ENCODE data around the gene TDRD10.

TDRD10 gene

GRCh38 chr1:154553056-154554030, 51.3 kb downstream of the TDRD10 start:
- peak; percentile 77 for DNase-seq (ENCODE audit: low spot score)

- peak; percentile 33 for DNase-seq (ENCODE audit: low spot score)
These were observed 54.4 kb downstream of the TDRD10 start for GRCh38 chr1:154556422-154556821.

DNA sequence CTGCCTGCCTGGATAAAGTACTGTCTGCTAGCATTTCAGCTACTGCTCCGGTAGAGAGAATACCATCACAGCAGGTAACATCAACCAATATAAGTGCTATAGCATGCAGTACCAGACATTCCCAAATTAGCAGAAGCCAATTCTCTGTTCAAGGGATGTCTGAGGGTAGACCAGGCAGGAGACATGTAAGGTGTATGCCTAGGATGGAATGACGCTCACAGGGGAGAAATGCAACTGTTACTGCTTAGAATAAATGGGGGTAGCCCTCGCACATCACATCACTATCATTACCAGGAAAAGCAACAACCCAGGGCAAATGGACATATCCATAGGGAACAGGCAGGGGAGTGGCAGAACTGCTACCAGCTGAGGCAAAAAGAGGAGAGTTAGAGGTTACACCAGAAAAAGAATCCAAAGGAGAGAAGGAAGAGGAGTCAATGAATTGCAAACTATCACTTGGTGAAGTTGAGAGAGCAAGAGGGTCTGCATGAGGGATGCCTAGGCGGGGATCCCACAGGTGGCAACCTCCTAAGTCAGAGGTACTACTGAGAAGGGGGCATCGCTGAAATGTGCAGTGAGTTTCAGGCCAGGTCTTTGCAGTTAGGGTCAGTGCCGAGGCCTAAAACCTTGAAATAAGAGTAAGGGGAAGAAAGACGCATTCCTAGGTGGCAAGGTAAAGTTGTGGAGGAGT, 55.4 kb downstream of the TDRD10 start:
- no peak for DNase-seq (ENCODE audit: low spot score)

DNA sequence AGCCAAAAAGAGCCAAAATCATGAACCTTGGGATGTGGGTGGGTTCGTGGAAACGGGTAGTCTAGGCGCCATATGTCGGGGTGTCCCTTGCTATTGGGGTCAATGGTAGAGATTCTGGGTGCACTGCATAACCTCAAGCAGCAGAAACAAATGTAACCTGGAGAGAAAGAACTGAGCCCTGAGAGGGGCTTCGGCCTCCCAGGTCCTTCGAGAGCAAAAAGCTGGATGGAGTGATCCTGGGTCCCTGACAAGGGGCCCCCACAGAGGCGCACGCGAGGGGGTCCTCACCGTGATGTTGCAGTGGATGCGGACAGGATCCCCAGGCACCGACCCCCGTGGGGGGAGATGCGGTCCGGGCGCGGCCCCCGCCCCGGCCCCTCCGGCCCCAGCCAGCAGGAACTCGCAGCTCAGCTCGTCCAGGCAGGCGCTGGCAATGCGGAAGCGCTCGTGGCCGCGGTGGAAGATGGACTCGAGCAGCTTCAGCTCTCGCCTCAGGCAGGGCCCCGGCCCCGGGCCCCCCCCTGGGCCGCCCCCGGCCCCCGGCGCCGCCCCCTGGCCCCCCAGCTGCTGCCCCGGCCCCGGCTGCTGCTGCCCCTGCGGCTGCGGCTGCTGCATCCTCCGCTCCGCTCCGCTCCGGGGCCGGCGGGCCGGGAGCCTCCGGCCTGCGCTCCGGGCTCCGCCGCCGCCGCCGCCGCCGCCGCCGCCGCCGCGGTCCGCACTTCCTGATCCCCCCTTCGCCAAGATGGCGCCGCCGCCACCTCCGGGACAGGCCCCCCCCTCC, 56.1 kb downstream of the TDRD10 start, which contains the start of gene UBE2Q1:
TSS of gene UBE2Q1 (minus strand) at position 724 of the 781 bp plus-strand sequence. CDS start at position 615, 109 bp downstream.
- peak; percentile 39 for DNase-seq (ENCODE audit: low spot score)

DNA sequence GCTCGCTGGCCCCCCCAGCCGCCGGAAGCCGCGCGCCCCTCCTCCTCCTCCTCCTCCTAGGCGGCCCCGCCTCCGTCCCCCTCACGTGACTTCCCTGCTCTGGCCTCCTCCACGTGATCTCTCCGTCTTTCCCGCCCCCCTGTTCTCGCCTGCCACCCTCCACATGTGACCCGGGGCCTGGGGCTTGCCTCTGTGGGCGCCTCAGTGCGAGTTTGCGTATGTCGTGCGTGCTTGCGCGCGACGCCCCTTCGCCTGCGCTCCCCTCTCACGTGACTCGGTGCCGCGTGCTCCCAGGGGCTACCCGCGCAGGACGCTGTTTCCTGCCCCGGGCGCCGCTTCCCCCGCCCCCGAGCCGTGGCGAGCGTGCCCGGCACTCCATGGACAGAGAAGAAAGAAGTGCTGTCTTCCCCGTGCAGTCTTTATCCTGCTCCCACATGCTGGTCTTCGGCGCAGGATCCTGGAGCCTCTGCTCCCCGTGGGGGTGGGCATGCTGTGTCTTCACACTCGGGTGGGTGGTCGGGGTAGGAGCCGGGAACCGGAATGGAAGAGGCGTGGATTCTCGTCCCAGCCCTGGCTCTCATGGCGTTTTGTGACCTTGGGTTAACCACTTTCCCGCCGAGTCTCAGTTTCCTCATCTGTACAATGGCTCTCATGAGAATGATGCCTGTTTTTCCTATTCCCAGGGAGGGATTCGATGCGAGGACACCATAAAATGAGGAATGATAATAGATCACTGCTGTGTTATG, 56.9 kb downstream of the TDRD10 start:
- peak; percentile 98 for DNase-seq (ENCODE audit: low spot score)

DNA sequence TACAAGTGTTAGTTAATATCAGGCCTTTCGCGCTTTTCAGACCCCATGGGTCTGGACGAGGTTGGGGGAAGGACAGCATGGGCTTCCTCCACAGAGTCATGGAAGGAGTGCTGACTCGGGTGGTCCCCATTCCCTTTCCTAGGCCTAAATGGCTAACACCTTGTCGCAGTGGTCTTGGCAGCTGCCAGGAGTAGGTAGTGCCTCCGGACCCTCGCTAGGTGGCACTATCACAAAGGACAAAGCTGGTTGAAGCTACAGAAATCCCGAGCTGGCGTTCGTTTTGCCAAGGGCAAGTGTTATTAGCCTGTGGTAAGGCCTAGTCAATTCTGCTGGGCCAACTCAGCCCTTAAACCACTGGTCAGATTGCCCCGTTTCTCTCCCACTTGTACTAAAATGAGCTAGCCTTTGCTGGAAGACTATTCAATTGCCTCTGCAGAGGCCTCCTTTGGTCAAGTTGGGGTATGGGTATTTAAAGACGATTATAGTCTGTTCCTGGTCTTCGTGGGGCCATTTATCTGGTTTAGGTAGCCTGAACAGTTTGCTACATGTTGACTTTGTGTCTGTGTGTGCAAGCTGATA, 57.5 kb downstream of the TDRD10 start:
- DNase-seq (ENCODE audit: low spot score), result peak; percentile 90

DNA sequence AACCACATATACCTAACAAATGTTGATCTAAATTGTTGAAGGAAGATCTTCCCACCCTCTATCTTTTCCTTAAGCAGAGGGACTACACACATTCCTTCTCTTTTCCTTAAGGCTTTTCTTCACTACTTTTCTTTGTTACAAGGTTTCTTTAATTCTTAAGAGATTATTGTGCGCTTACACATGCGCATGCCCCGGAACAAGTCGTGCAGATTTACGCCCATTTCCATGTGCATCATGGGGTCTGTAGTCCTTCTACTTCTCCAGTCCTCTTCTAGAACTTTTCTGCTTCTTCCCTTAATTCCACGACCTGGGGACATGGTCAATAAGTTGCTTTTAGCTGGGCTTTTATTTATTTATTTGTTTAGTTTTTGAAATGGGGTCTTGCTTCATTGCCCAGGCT, 63.9 kb downstream of the TDRD10 start:
- no peak for DNase-seq (ENCODE audit: low spot score)

- peak; percentile 65 for DNase-seq (ENCODE audit: low spot score)
These were observed 65.6 kb downstream of the TDRD10 start, which contains the start of gene CHRNB2 for GRCh38 chr1:154567386-154568156. CHRNB2 (plus strand) TSS chr1:154567778; CDS start chr1:154568045, 267 bp downstream.

GRCh38 chr1:154568157-154568815, 66.3 kb downstream of the TDRD10 start:
- DNase-seq (ENCODE audit: low spot score), result no peak

DNA sequence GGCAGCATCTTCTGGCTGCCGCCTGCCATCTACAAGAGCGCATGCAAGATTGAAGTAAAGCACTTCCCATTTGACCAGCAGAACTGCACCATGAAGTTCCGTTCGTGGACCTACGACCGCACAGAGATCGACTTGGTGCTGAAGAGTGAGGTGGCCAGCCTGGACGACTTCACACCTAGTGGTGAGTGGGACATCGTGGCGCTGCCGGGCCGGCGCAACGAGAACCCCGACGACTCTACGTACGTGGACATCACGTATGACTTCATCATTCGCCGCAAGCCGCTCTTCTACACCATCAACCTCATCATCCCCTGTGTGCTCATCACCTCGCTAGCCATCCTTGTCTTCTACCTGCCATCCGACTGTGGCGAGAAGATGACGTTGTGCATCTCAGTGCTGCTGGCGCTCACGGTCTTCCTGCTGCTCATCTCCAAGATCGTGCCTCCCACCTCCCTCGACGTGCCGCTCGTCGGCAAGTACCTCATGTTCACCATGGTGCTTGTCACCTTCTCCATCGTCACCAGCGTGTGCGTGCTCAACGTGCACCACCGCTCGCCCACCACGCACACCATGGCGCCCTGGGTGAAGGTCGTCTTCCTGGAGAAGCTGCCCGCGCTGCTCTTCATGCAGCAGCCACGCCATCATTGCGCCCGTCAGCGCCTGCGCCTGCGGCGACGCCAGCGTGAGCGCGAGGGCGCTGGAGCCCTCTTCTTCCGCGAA, 69.4 kb downstream of the TDRD10 start:
- no peak for DNase-seq (ENCODE audit: low spot score)

GRCh38 chr1:154571964-154572288, 69.9 kb downstream of the TDRD10 start:
- DNase-seq (ENCODE audit: low spot score), result no peak

GRCh38 chr1:154572468-154573167, 70.6 kb downstream of the TDRD10 start:
- no peak for DNase-seq (ENCODE audit: low spot score)

- DNase-seq (ENCODE audit: low spot score), result no peak
These were observed 71.1 kb downstream of the TDRD10 start for GRCh38 chr1:154573168-154573510.

- peak; percentile 21 for DNase-seq (ENCODE audit: low spot score)
These were observed 72.7 kb downstream of the TDRD10 start for GRCh38 chr1:154574716-154575115.

DNA sequence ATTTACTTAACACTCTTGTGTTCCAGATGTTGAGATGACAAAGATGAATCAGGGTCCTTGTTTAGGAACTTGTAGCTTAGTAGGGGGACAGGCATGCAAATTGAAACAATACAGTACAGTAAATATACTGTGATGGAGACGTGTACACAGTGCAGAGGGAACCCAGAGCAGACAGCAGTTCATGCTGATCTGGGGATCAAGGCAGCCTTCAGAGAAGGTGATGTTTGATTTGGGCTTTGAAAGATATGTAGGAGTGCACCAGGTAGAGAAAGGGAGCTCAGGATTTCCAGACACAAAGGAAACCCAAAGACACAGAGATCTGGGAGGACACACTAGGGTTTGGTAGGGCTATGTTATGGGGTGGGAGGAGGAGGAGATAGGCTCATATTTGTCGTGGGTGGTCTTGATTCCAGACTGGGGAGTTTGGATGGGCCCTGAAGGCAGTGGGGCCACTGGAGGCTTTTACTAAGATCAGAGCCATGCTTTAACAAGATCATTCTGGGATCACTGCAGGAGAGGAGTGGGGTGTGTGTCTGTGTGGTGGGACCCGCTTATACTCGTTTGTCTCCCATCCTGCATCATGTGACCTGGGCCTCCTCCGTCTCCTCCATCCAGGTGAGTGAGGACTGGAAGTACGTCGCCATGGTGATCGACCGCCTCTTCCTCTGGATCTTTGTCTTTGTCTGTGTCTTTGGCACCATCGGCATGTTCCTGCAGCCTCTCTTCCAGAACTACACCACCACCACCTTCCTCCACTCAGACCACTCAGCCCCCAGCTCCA, 73.3 kb downstream of the TDRD10 start:
- no peak for DNase-seq (ENCODE audit: low spot score)

GRCh38 chr1:154575951-154576566, 74.0 kb downstream of the TDRD10 start:
- DNase-seq (ENCODE audit: low spot score), result no peak

- DNase-seq (ENCODE audit: low spot score), result no peak
These were observed 75.5 kb downstream of the TDRD10 start for GRCh38 chr1:154577346-154578057.

Measured in kidney tubule cell (primary cell).